IMR-90 (cell line): ENCODE measurements around the gene MB21D2. TPM values are rescaled to one million over a fixed set of nuclear protein-coding genes. Genes with fewer than 3 reads are reported as not detected.

Source experiments
- ATAC-seq: fragments of 200-7000 bp; cut with Tn5 transposase; 2 replicates; pipeline ENCODE4 v1.9.1; 2020; ENCODE audit warnings: low read depth, mild to moderate bottlenecking, moderate library complexity
- BruUV-seq: library from RNA; stranded (reverse); fragments of 400-500 nt; replicated peaks from 2 replicates; lab custom pipeline; 2021; lab: Mats Ljungman, UMichigan
- CTCF ChIA-PET: fragments of 300-600 bp; formaldehyde crosslinking; extraction: SDS; loops from one replicate; lab custom pipeline; 2021; ENCODE audit warnings: antibody characterized with exemption; lab: Yijun Ruan, JAX
- POLR2A ChIA-PET: fragments of 300-600 bp; sonication (Branson Sonifier 250); formaldehyde crosslinking; loops from one replicate; lab custom pipeline; 2022; ENCODE audit warnings: antibody characterized with exemption; ENCODE audit not compliant: unreplicated experiment; lab: Charles Lee
- DNase-seq: peaks from one replicate; pipeline ENCODE4 v3.0.0; 2013
- H2AFZ ChIP-seq: replicated peaks from 2 replicates; pipeline ENCODE3; 2013; ENCODE audit warnings: low read length, mild to moderate bottlenecking; ENCODE audit not compliant: poor library complexity
- H2AK5ac ChIP-seq: 2 replicates; pipeline ENCODE4 v1.6.1; 2013; ENCODE audit warnings: low read depth, low read length, inconsistent platforms
- H2AK9ac ChIP-seq: replicated peaks from 2 replicates; pipeline ENCODE3; 2013; ENCODE audit warnings: mild to moderate bottlenecking, low read depth, low read length, moderate library complexity; ENCODE audit not compliant: poor library complexity
- H2BK120ac ChIP-seq: 2 replicates; pipeline ENCODE4 v1.6.1; 2013; ENCODE audit warnings: low read depth, low read length, inconsistent platforms
- H2BK15ac ChIP-seq: 3 replicates; pipeline ENCODE4 v1.6.1; 2013; ENCODE audit warnings: low read depth, low read length, inconsistent platforms
- H2BK20ac ChIP-seq: 2 replicates; pipeline ENCODE4 v1.6.1; 2013; ENCODE audit warnings: low read depth, mild to moderate bottlenecking, inconsistent platforms, low read length, moderate library complexity
- H2BK5ac ChIP-seq: 2 replicates; pipeline ENCODE4 v1.6.1; 2013; ENCODE audit warnings: mild to moderate bottlenecking, low read depth, low read length, inconsistent platforms; ENCODE audit not compliant: poor library complexity, severe bottlenecking
- H3K14ac ChIP-seq: replicated peaks from 2 replicates; pipeline ENCODE4 v1.6.1; 2013; ENCODE audit warnings: low read depth, low read length, inconsistent platforms
- H3K18ac ChIP-seq: 2 replicates; pipeline ENCODE4 v1.6.1; 2013; ENCODE audit warnings: low read depth, low read length, control low read depth
- H3K23ac ChIP-seq: 2 replicates; pipeline ENCODE4 v1.6.1; 2013; ENCODE audit warnings: low read depth, low read length, inconsistent platforms
- H3K27ac ChIP-seq: 2 replicates; pipeline ENCODE4 v1.5.1; 2013; ENCODE audit warnings: mild to moderate bottlenecking, control low read depth, low read length; ENCODE audit not compliant: insufficient read depth
- H3K27me3 ChIP-seq: 2 replicates; pipeline ENCODE4 v1.6.1; 2013; ENCODE audit warnings: low read length; ENCODE audit not compliant: control insufficient read depth, insufficient read depth
- H3K36me3 ChIP-seq: 2 replicates; pipeline ENCODE4 v1.6.1; 2013; ENCODE audit warnings: low read length, mixed read lengths; ENCODE audit not compliant: control insufficient read depth, insufficient read depth
- H3K4ac ChIP-seq: 2 replicates; pipeline ENCODE4 v1.6.1; 2013; ENCODE audit warnings: low read depth, low read length, inconsistent platforms
- H3K4me1 ChIP-seq: 2 replicates; pipeline ENCODE4 v1.6.1; 2013; ENCODE audit warnings: low read length, mixed read lengths; ENCODE audit not compliant: control insufficient read depth, insufficient read depth
- H3K4me2 ChIP-seq: 2 replicates; pipeline ENCODE4 v1.6.1; 2013; ENCODE audit warnings: low read depth, mild to moderate bottlenecking, control low read depth, low read length, moderate library complexity
- H3K4me3 ChIP-seq: 2 replicates; pipeline ENCODE4 v1.5.1; 2013; ENCODE audit warnings: low read depth, mild to moderate bottlenecking, control low read depth, low read length, moderate library complexity; ENCODE audit not compliant: insufficient read depth
- H3K56ac ChIP-seq: 2 replicates; pipeline ENCODE4 v1.6.1; 2013; ENCODE audit warnings: low read length, inconsistent platforms; ENCODE audit not compliant: insufficient read depth; ENCODE audit errors: extremely low read depth
- H3K79me1 ChIP-seq, 2 experiments: 2 replicates each; pipeline ENCODE4 v1.6.1; 2013; ENCODE audit warnings: low read length in 2 of 2, inconsistent platforms in 1 of 2, low read depth in 1 of 2
- H3K9ac ChIP-seq: 2 replicates; pipeline ENCODE4 v1.6.1; 2013; ENCODE audit warnings: low read depth, low read length, control low read depth
- H3K9me1 ChIP-seq: 2 replicates; pipeline ENCODE4 v1.6.1; 2013; ENCODE audit warnings: low read length, inconsistent platforms; ENCODE audit not compliant: insufficient read depth
- H3K9me3 ChIP-seq: 2 replicates; pipeline ENCODE4 v1.6.1; 2013; ENCODE audit warnings: low read length; ENCODE audit not compliant: control insufficient read depth, insufficient read depth
- H4K20me1 ChIP-seq: 2 replicates; pipeline ENCODE4 v1.6.1; 2013; ENCODE audit warnings: low read length, inconsistent platforms; ENCODE audit not compliant: insufficient read depth
- H4K5ac ChIP-seq: 2 replicates; pipeline ENCODE4 v1.6.1; 2013; ENCODE audit warnings: mild to moderate bottlenecking, low read depth, low read length, control low read depth
- H4K8ac ChIP-seq, 2 experiments: 2 replicates each; pipeline ENCODE4 v1.6.1; 2013; ENCODE audit warnings: low read depth in 2 of 2, low read length in 2 of 2, control low read depth in 1 of 2, inconsistent platforms in 1 of 2
- H4K91ac ChIP-seq: 2 replicates; pipeline ENCODE4 v1.6.1; 2013; ENCODE audit warnings: low read depth, low read length, inconsistent platforms; ENCODE audit not compliant: insufficient read depth
- CEBPB ChIP-seq: IDR thresholded peaks from 2 replicates; pipeline ENCODE4 v1.6.1; 2012; ENCODE audit warnings: low read depth, low read length, improper control_type of control experiment
- FOS ChIP-seq: fragments of 150-350 bp; IDR thresholded peaks from 2 replicates; pipeline ENCODE4 v1.6.1; 2016; ENCODE audit warnings: low read depth, low read length
- RAD21 ChIP-seq: IDR thresholded peaks from 2 replicates; pipeline ENCODE4 v1.6.1; 2012; ENCODE audit warnings: low read length, improper control_type of control experiment
- RFX5 ChIP-seq: IDR thresholded peaks from 2 replicates; pipeline ENCODE4 v1.8.0; 2012; ENCODE audit warnings: low read depth, mild to moderate bottlenecking, low read length, moderate library complexity
- SMC3 ChIP-seq: fragments of 150-350 bp; IDR thresholded peaks from 2 replicates; pipeline ENCODE4 v1.6.1; 2016; ENCODE audit warnings: low read depth, mild to moderate bottlenecking, antibody characterized with exemption, low read length, moderate library complexity
- WGBS, 2 experiments: methylation state at CpG; one replicate each; pipeline versions ENCODE4 v1.1.5 to v1.1.7; 2013; ENCODE audit warnings: missing lambda C conversion rate in 2 of 2; ENCODE audit not compliant: insufficient read length in 1 of 2; ENCODE audit errors: extremely low coverage in 2 of 2; 5-methylcytosine and 5-hydroxymethylcytosine counted together
- dilution Hi-C: fragments of 300-500 bp; cut with HindIII; formaldehyde crosslinking; loops from one replicate; pipeline ENCODE4 v1.14.3; 2018; ENCODE audit warnings: low sequenced_read_pairs; ENCODE audit not compliant: unreplicated experiment
- in situ Hi-C: fragments of 300-500 bp; cut with MboI; formaldehyde crosslinking; loops from 3 replicates; pipeline ENCODE4 v1.14.3; 2019; ENCODE audit warnings: low sequenced_read_pairs, inconsistent platforms, mixed read lengths
- intact Hi-C: fragments of 100-400 bp; cut with micrococcal nuclease; formaldehyde crosslinking; loops from 2 replicates; pipeline ENCODE4 v1.10.0; 2022
- polyA plus RNA-seq, 3 experiments: library from polyadenylated mRNA; depleted of rRNA; stranded (reverse); fragments of >200 nt; gene quantifications; 2 replicates each; pipeline ENCODE4 v1.2.3, GENCODE V29; 2012; ENCODE audit warnings: low replicate concordance in 1 of 3
- total RNA-seq: library from RNA; depleted of rRNA; stranded (reverse); fragments of >200 nt; gene quantifications from 2 replicates; pipeline ENCODE4 v1.2.3, GENCODE V29; 2012
- TF ChIP-seq, protein P1 (sequence below): fragments of 150-350 bp; IDR thresholded peaks from 2 replicates; pipeline ENCODE4 v1.6.1; 2017; ENCODE audit warnings: mild to moderate bottlenecking, antibody characterized with exemption, low read length, low read depth
- TF ChIP-seq, protein P2 (sequence below): fragments of 150-350 bp; IDR thresholded peaks from 2 replicates; pipeline ENCODE4 v1.6.1; 2016; ENCODE audit warnings: low read depth, mild to moderate bottlenecking, low read length, moderate library complexity, borderline replicate concordance

MB21D2 gene
- total and polyA plus RNA-seq, 2 of the 4 experiments (the other 2 are of a cell fraction), result 13.6 to 44.8 TPM

DNA sequence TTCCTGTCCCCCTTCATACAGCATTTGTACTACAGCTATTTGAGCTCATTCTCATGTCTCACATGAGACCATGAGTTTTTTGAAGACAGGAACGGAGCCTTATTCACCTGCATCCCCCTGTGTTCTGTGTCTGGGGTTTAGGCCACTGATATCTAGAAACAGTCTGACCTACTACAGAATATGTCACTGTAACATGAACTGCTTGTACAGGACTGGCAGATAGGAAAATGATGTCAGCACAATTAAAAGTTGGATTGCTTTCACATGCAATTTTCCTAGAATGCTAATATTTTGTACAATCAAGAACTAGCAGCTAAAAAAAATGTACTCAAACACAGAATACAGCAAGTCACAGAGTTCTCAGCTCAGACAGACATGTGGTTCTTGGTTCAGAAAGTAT is 99.5 kb downstream of the MB21D2 start:
- intact Hi-C loops, result loop anchor here (2.0 kb wide), 1 partner anchor 71 kb away; no protein-coding TSS in a partner anchor
- Histone ChIP-seq H3K27ac (no peak overlapping the region), H3K56ac (no peak overlapping the region), H3K4me1 (peaks cover 18% of the 10 kb centered on the region), H3K18ac (no peak overlapping the region), H3K23ac (0 out of 2 replicates have a peak overlapping the region, but pooled peaks have one; percentile 52), H3K14ac (0 out of 2 replicates have a peak overlapping the region, but pooled peaks have one; percentile 16), H2AK5ac (no peak overlapping the region), H3K9me1 (peaks cover 5% of the 10 kb centered on the region; the same call in 1 of the 2 replicates), H3K4me3 (no peak overlapping the region), H2AK9ac (no peak overlapping the region), H3K4ac (peak overlapping the region; percentile 46), H3K36me3 (no peaks in the 10 kb centered on the region), H2BK15ac (no peak overlapping the region), H3K4me2 (no peak overlapping the region), H2BK5ac (no peak overlapping the region), H2BK120ac (0 out of 2 replicates have a peak overlapping the region, but pooled peaks have one; percentile 35), H4K5ac (no peak overlapping the region), H3K79me1 (peaks cover 27 to 54% of the 10 kb centered on the region in 2 experiments), H4K8ac (no peak overlapping the region), H2BK20ac (peak overlapping the region; percentile 69; the same call in 1 of the 2 replicates), H3K9me3 (no peaks in the 10 kb centered on the region), H4K20me1 (no peaks in the 10 kb centered on the region; the same call in 1 of the 2 replicates), H2AFZ (no peak overlapping the region), H4K91ac (no peak overlapping the region), H3K9ac (no peak overlapping the region), H3K27me3 (no peaks in the 10 kb centered on the region)
- DNase-seq (peak; percentile 48), ATAC-seq (no peak)
- ChIA-PET POLR2A (no interaction called here), CTCF (interaction anchor here (3.9 kb wide), 1 partner anchor 224 kb away, joined by 42 read pairs; no protein-coding TSS in a partner anchor)
- dilution Hi-C loops, result no loop called here
- no CpG with 5 or more reads among the region's 1 CpG for WGBS, 2 experiments
- TF ChIP-seq, protein P1, sequence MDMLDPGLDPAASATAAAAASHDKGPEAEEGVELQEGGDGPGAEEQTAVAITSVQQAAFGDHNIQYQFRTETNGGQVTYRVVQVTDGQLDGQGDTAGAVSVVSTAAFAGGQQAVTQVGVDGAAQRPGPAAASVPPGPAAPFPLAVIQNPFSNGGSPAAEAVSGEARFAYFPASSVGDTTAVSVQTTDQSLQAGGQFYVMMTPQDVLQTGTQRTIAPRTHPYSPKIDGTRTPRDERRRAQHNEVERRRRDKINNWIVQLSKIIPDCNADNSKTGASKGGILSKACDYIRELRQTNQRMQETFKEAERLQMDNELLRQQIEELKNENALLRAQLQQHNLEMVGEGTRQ, result no peak
- TF ChIP-seq, protein P2, sequence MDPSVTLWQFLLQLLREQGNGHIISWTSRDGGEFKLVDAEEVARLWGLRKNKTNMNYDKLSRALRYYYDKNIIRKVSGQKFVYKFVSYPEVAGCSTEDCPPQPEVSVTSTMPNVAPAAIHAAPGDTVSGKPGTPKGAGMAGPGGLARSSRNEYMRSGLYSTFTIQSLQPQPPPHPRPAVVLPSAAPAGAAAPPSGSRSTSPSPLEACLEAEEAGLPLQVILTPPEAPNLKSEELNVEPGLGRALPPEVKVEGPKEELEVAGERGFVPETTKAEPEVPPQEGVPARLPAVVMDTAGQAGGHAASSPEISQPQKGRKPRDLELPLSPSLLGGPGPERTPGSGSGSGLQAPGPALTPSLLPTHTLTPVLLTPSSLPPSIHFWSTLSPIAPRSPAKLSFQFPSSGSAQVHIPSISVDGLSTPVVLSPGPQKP, result no peak
- TF ChIP-seq SMC3 (no peak), CEBPB (no peak), FOS (no peak), RFX5 (no peak), RAD21 (no peak)
- in situ Hi-C loops, result loop anchor here (5.0 to 10.0 kb wide), 3 partner anchors 94 to 647 kb away; no protein-coding TSS in a partner anchor
- no TSS peak for BruUV-seq
